HEK293T (cell line): ENCODE data around the gene SLC35F3.
"Not testable (repeated sequence)": the region's sequence is repeated elsewhere in the genome, so short reads cannot be mapped to it uniquely, and the experiment has no call there.

Experiments used
- CTCF ChIA-PET: fragments of 350-600 bp; formaldehyde crosslinking; extraction: SDS; loops from one replicate; lab custom pipeline; 2021; ENCODE audit warnings: antibody characterized with exemption, inconsistent platforms; lab: Yijun Ruan, JAX
- POLR2A ChIA-PET: fragments of 350-600 bp; formaldehyde crosslinking; extraction: SDS; loops from one replicate; lab custom pipeline; 2020; ENCODE audit warnings: antibody characterized with exemption, inconsistent platforms; lab: Yijun Ruan, JAX
- DNase-seq: peaks from one replicate; pipeline ENCODE4 v3.0.0; 2012; ENCODE audit warnings: mixed read lengths; ENCODE audit errors: extremely low spot score
- ARNT ChIP-seq: fragments of 450-650 bp; IDR thresholded peaks from 2 replicates; pipeline ENCODE4 v1.6.1; 2017; ENCODE audit warnings: mild to moderate bottlenecking
- BHLHE40 ChIP-seq: fragments of 450-650 bp; IDR thresholded peaks from 2 replicates; pipeline ENCODE4 v1.6.1; 2016; ENCODE audit warnings: mild to moderate bottlenecking, moderate library complexity, borderline replicate concordance
- CTBP1 ChIP-seq: fragments of 450-650 bp; IDR thresholded peaks from 2 replicates; pipeline ENCODE4 v1.6.1; 2016; ENCODE audit warnings: borderline replicate concordance
- ELF4 ChIP-seq: fragments of 450-650 bp; IDR thresholded peaks from 2 replicates; pipeline ENCODE4 v1.6.1; 2017; ENCODE audit warnings: antibody characterized with exemption
- FOXA1 ChIP-seq: fragments of 450-650 bp; IDR thresholded peaks from 2 replicates; pipeline ENCODE4 v1.6.1; 2016; ENCODE audit warnings: mild to moderate bottlenecking
- FOXK2 ChIP-seq: fragments of 450-650 bp; IDR thresholded peaks from 2 replicates; pipeline ENCODE4 v1.6.1; 2016; ENCODE audit warnings: mild to moderate bottlenecking
- FOXM1 ChIP-seq: fragments of 450-650 bp; IDR thresholded peaks from 2 replicates; pipeline ENCODE4 v1.6.1; 2017; ENCODE audit warnings: mild to moderate bottlenecking, borderline replicate concordance
- HDGF ChIP-seq: fragments of 450-650 bp; IDR thresholded peaks from 2 replicates; pipeline ENCODE4 v1.6.1; 2017; ENCODE audit warnings: antibody characterized with exemption, borderline replicate concordance
- L3MBTL2 ChIP-seq: fragments of 450-650 bp; conservative IDR thresholded peaks from 2 replicates; pipeline ENCODE4 v1.6.1; 2016; ENCODE audit warnings: mild to moderate bottlenecking
- LEF1 ChIP-seq: fragments of 450-650 bp; IDR thresholded peaks from 2 replicates; pipeline ENCODE4 v1.6.1; 2017; ENCODE audit warnings: mild to moderate bottlenecking, borderline replicate concordance
- NFRKB ChIP-seq: fragments of 450-650 bp; IDR thresholded peaks from 2 replicates; pipeline ENCODE4 v1.6.1; 2016; ENCODE audit warnings: mild to moderate bottlenecking, moderate library complexity
- SP1 ChIP-seq: fragments of 450-650 bp; IDR thresholded peaks from 2 replicates; pipeline ENCODE4 v1.6.1; 2017
- SUZ12 ChIP-seq: fragments of 450-650 bp; IDR thresholded peaks from 2 replicates; pipeline ENCODE4 v1.6.1; 2016; ENCODE audit warnings: mild to moderate bottlenecking
- TARDBP ChIP-seq: fragments of 450-650 bp; IDR thresholded peaks from 2 replicates; pipeline ENCODE4 v1.6.1; 2016
- ZNF384 ChIP-seq: fragments of 450-650 bp; IDR thresholded peaks from 2 replicates; pipeline ENCODE4 v1.6.1; 2016
- TF ChIP-seq, protein P1 (sequence below): fragments of 450-650 bp; IDR thresholded peaks from 2 replicates; pipeline ENCODE4 v1.6.1; 2016

SLC35F3 gene

GRCh38 chr1:233884461-233885151 lies 19.9 kb upstream of the SLC35F3 start:
- TF ChIP-seq HDGF (no peak), SUZ12 (no peak), TARDBP (no peak), SP1 (no peak), ZNF384 (no peak)
- POLR2A ChIA-PET = no interaction called here
- CTCF ChIA-PET = no interaction called here
- no peak for DNase-seq

- no peak for DNase-seq
- POLR2A ChIA-PET = no interaction called here
- no peak for TF ChIP-seq LEF1
- no peak for TF ChIP-seq ELF4
- TF ChIP-seq HDGF = no peak
- TF ChIP-seq CTBP1 = no peak
- TF ChIP-seq SP1 = no peak
- TF ChIP-seq, protein P1, sequence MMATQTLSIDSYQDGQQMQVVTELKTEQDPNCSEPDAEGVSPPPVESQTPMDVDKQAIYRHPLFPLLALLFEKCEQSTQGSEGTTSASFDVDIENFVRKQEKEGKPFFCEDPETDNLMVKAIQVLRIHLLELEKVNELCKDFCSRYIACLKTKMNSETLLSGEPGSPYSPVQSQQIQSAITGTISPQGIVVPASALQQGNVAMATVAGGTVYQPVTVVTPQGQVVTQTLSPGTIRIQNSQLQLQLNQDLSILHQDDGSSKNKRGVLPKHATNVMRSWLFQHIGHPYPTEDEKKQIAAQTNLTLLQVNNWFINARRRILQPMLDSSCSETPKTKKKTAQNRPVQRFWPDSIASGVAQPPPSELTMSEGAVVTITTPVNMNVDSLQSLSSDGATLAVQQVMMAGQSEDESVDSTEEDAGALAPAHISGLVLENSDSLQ = no peak
- TF ChIP-seq L3MBTL2 = no peak
- no peak for TF ChIP-seq FOXM1
- no peak for TF ChIP-seq ZNF384
- no peak for TF ChIP-seq ARNT
- TF ChIP-seq NFRKB = no peak
- no peak for TF ChIP-seq FOXK2
- TF ChIP-seq TARDBP = no peak
- no peak for TF ChIP-seq FOXA1
- no peak for TF ChIP-seq SUZ12
- TF ChIP-seq BHLHE40 = no peak
- CTCF ChIA-PET = no interaction called here
These were observed 19.1 kb upstream of the SLC35F3 start for GRCh38 chr1:233885196-233885920.

DNA sequence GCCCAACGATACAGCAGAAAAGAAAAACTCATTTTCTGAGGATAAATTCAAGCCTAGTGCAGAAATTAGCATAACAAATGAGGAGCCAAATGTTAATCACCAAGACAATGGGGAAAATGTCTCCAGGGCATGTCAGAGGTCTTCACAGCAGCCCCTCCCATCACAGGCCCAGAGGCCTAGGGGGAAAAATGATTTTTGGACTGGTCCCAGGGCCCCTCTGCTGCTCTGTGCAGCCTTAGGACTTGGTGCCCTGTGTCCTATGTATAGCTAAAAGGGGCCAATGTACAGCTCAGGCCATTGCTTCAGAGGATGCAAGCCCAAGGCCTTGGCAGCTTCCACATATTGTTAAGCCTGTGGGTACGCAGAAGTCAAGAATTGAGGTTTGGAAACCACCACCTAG lies 13.3 kb upstream of the SLC35F3 start:
- POLR2A ChIA-PET, DNase-seq, CTCF ChIA-PET: not testable (repeated sequence)

DNA sequence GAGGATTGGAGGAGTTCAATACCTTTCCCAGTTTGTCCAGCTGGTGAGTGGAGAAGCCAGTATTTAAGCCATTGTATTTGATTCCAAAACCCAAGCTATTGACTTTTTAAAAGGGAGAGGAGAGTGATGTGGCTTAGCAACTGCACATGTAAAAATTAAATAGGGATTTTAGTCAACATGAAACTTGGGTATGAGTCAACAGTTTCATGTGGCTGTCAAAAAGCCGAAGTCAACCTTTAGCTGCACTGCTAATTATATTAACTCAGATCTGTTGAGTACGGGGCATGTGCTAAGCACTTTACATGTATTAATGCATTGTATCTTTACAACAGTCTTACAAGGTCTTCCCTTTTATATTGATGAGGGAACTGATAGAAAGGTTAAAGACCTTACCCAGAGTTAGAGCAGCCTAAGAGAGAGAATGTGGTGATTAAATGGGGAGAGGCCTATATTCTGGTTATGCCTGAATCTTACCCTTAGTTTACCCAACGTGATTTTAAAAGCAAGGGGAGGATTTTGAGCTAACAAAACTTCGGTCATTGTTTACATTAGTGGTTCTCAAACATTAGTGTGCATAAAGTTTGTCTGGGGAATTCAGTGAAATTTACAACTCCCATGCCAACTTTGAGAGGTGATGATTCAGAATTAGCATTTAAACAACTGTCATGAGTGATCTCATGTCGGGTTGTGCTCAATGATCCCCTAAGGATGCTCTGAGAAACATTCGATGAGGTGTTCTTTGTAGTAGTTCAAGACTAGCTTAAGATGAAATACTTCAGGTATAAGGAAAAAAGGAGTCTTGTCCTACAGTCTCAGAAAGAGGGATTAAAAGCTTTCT lies 6.9 kb upstream of the SLC35F3 start:
- no peak for DNase-seq
- ChIA-PET CTCF (no interaction called here), POLR2A (no interaction called here)
- TF ChIP-seq ZNF384 (no peak), FOXM1 (no peak), ARNT (no peak), NFRKB (no peak), L3MBTL2 (no peak), TARDBP (no peak), BHLHE40 (no peak), FOXA1 (no peak), SP1 (no peak), ELF4 (no peak), HDGF (no peak), SUZ12 (no peak), FOXK2 (no peak), LEF1 (no peak), CTBP1 (no peak)
- TF ChIP-seq, protein P1 = no peak

GRCh38 chr1:233901495-233901894 lies 3.0 kb upstream of the SLC35F3 start:
- no peak for DNase-seq
- TF ChIP-seq SUZ12 = no peak
- TF ChIP-seq, protein P1 = no peak
- no peak for TF ChIP-seq SP1
- POLR2A ChIA-PET = no interaction called here
- CTCF ChIA-PET = interaction anchor here (1.0 kb wide), 1 partner anchor 383 kb away, joined by 3 read pairs; no protein-coding TSS in a partner anchor

- no peak for TF ChIP-seq CTBP1
- TF ChIP-seq ZNF384 = no peak
- TF ChIP-seq NFRKB = no peak
- no peak for TF ChIP-seq ELF4
- no peak for TF ChIP-seq SP1
- TF ChIP-seq ARNT = no peak
- TF ChIP-seq L3MBTL2 = no peak
- TF ChIP-seq FOXA1 = no peak
- no peak for DNase-seq
- CTCF ChIA-PET = interaction anchor here (0.6 to 1.4 kb wide), 5 partner anchors 11 to 1895 kb away, joined by 3 to 6 read pairs (median 3); no protein-coding TSS in a partner anchor
- POLR2A ChIA-PET = no interaction called here
These were observed 1.1 kb downstream of the SLC35F3 start for GRCh38 chr1:233905416-233906051.
